ENCODE results near the gene ASIC2. TPM values are rescaled to one million over a fixed set of nuclear protein-coding genes. Genes with fewer than 3 reads are reported as not detected.

Gene ASIC2
- total and polyA plus RNA-seq, 7 donors = 0.01 TPM; not detected in 6

DNA sequence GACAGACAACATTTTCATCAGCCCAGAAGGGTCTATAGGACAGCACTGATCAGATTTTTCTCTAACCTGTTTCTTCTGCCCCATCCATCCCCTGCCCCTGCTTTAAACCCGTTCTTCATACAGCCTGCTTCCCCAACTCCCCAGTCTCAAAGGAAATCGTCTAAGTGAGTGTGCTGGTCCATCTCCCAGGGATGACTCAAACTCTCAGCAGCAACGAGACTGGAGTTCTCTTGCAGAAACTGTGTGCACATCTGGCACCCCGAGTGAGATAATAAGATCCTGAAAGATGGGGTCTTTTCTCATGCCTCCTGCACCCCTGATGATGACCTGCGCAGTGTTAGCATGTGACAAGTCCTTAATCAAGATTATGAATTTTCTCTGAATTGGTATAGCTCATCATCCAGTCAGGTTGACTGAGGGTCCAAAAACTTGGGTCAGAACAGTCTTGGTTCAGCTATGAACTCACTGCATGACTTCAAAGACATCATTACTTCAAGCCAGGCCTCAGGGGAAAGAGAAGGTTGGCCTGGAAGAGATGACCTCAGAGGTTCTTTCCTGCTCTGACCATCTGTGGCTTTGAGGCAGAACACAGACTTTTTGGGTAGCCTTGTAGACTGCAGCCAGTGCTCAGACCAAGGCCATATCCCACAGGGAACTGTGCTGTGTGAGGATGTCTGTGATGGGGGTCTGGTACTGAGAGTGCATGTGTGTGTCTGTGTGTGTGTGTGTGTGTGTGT is 183.6 kb downstream of the ASIC2 start:
- Histone ChIP-seq H3K9me3 (no peaks in the 10 kb centered on the region), H3K4me1 (no peaks in the 10 kb centered on the region), H3K27me3 (ENCODE audit: insufficient read depth in 3 of 3, low read length in 2 of 3) (peaks cover 0 to 4% (median 3%) of the 10 kb centered on the region in 3 donors), H3K36me3 (ENCODE audit: insufficient read depth in 1 of 2, low read depth in 1 of 2) (no peaks in the 10 kb centered on the region), H3K4me3 (no peak overlapping the region), H3K27ac (no peak overlapping the region)
- TF ChIP-seq, protein P1, sequence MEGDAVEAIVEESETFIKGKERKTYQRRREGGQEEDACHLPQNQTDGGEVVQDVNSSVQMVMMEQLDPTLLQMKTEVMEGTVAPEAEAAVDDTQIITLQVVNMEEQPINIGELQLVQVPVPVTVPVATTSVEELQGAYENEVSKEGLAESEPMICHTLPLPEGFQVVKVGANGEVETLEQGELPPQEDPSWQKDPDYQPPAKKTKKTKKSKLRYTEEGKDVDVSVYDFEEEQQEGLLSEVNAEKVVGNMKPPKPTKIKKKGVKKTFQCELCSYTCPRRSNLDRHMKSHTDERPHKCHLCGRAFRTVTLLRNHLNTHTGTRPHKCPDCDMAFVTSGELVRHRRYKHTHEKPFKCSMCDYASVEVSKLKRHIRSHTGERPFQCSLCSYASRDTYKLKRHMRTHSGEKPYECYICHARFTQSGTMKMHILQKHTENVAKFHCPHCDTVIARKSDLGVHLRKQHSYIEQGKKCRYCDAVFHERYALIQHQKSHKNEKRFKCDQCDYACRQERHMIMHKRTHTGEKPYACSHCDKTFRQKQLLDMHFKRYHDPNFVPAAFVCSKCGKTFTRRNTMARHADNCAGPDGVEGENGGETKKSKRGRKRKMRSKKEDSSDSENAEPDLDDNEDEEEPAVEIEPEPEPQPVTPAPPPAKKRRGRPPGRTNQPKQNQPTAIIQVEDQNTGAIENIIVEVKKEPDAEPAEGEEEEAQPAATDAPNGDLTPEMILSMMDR (IDR thresholded peaks at IDR 0.05) = no peak
- no peak for DNase-seq
- ATAC-seq = no peak
- intact Hi-C loops (cut with DNase I) = no loop called here
- 60 to 64% (median 63%) methylated on average over 5 of the region's 5 CpGs for WGBS, 3 donors

DNA sequence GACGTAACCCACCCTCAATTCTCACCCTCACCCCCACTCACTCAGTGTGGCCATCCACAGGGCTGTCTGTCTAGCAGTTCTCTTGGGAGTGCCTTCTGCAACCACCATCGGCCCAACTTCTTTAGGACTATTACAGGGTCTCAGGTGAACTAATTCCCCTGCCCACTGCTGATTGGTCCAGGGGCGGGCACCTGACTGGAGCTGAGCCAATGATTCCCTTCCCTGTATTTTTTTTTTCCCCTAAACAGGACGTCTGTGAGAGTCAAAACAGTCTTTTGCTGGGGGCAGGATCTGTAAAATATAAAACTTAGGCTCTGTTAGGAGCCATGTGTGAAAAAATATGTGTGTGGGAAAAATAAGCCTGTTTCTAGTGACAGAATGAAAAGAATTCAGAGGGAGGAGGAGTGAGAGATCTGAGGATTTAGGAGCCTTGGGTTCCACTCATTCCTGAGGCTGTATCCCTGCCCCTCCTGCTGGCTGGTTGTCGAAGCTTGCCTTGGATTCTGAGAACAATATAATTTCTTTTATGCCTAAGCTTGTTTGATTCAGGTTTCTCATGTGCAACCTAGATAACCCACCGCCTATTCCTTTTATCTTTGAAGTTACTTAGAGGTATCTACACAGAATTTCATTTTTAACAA is 186.4 kb downstream of the ASIC2 start:
- H3K36me3 ChIP-seq (ENCODE audit: insufficient read depth in 1 of 2, low read depth in 1 of 2) = no peaks in the 10 kb centered on the region
- 44 to 48% (median 45%) methylated on average over 6 of the region's 6 CpGs for WGBS, 3 donors
- intact Hi-C loops (cut with DNase I) = no loop called here
- H3K4me3 ChIP-seq = no peak overlapping the region
- no peaks in the 10 kb centered on the region for H3K4me1 ChIP-seq
- DNase-seq (no peak), ATAC-seq (no peak)
- peaks cover 0 to 4% (median 2%) of the 10 kb centered on the region in 3 donors for H3K27me3 ChIP-seq (ENCODE audit: insufficient read depth in 3 of 3, low read length in 2 of 3)
- no peak overlapping the region for H3K27ac ChIP-seq
- no peaks in the 10 kb centered on the region for H3K9me3 ChIP-seq
- TF ChIP-seq, protein P1 (IDR thresholded peaks at IDR 0.05) = no peak

DNA sequence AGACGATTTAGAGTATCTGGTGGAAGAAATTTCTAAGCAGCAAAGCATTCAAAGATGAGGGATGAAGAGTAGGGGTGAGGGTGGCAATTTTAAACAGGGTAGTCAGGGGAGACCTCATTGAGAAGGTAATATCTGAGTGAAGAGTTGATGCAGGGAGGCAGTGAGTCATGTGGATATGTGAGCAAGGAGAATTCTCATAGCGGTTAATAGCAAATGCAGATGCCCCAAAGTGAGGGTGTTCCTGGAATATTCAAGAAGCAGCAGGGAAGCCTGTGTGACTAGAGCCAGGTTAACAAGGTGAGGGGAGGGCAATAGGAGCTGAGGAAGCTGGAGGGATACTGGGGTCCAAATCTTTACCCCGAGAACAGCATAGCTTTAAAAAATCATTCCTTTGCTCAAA is 187.2 kb downstream of the ASIC2 start:
- H3K27me3 ChIP-seq (ENCODE audit: insufficient read depth in 3 of 3, low read length in 2 of 3) = no peaks in the 10 kb centered on the region
- TF ChIP-seq, protein P1 (IDR thresholded peaks at IDR 0.05) = no peak
- 49 to 81% (median 66%) methylated on average over 3 of the region's 3 CpGs for WGBS, 3 donors
- intact Hi-C loops (cut with DNase I) = no loop called here
- DNase-seq (no peak), ATAC-seq (no peak)
- H3K4me3 ChIP-seq = no peak overlapping the region
- no peak overlapping the region for H3K27ac ChIP-seq
- H3K36me3 ChIP-seq (ENCODE audit: insufficient read depth in 1 of 2, low read depth in 1 of 2) = no peaks in the 10 kb centered on the region
- H3K9me3 ChIP-seq = no peaks in the 10 kb centered on the region
- H3K4me1 ChIP-seq = no peaks in the 10 kb centered on the region

DNA sequence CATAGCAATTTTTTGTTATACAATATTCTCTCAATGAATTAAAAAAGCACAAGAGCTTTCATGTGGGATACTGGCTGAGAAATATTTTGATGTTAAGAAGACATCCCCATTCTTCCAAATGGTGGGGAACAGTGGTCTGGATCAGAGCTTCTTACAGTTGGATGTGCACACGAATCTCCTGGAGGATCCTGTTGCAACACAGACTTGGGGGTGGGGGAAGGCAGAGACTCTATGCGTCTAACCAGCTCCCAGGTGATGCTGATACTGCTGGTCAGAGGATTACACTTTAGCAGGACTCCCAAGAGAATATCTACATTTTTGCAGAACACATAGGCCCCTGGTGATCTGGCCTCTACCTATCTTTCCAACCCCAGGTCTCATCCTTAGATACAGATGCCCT is 193.2 kb downstream of the ASIC2 start:
- ATAC-seq = no peak
- intact Hi-C loops (cut with DNase I) = loop anchor here in 1 of 2 donors (10.0 kb wide), 1 partner anchor 55 kb away; no protein-coding TSS in a partner anchor
- Histone ChIP-seq H3K9me3 (no peaks in the 10 kb centered on the region), H3K27ac (no peak overlapping the region), H3K4me1 (no peaks in the 10 kb centered on the region), H3K4me3 (no peak overlapping the region), H3K36me3 (ENCODE audit: insufficient read depth in 1 of 2, low read depth in 1 of 2) (no peaks in the 10 kb centered on the region), H3K27me3 (ENCODE audit: insufficient read depth in 3 of 3, low read length in 2 of 3) (no peaks in the 10 kb centered on the region)
- WGBS, 3 donors = 56 to 65% (median 58%) methylated on average over 2 of the region's 2 CpGs
- DNase-seq = no peak
- TF ChIP-seq, protein P1 (IDR thresholded peaks at IDR 0.05) = no peak
